A549 (cell line): ENCODE results near the gene MAMSTR.

Source experiments
- CBX8 ChIP-seq: fragments of 200-600 bp; sonication (generic); IDR thresholded peaks from 2 replicates; pipeline ENCODE4 v1.6.1; 2016
- CTCF ChIP-seq: fragments of >200 bp; sonication (Bioruptor Twin); formaldehyde crosslinking; IDR thresholded peaks from 3 replicates; pipeline ENCODE4 v1.5.1; 2016
- EHMT2 ChIP-seq: fragments of 200-600 bp; sonication (generic); IDR thresholded peaks from 2 replicates; pipeline ENCODE4 v1.6.1; 2016; ENCODE audit warnings: antibody characterized with exemption, low read depth, mild to moderate bottlenecking, moderate library complexity
- POLR2A ChIP-seq: IDR thresholded peaks from 2 replicates; pipeline ENCODE4 v1.6.1; 2012; ENCODE audit warnings: mild to moderate bottlenecking, low read length
- SMC3 ChIP-seq: fragments of >200 bp; sonication (Bioruptor Twin); formaldehyde crosslinking; IDR thresholded peaks from 3 replicates; pipeline ENCODE4 v1.6.1; 2018; ENCODE audit warnings: inconsistent platforms
- USF2 ChIP-seq: fragments of 450-650 bp; IDR thresholded peaks from 2 replicates; pipeline ENCODE4 v1.6.1; 2014; ENCODE audit warnings: antibody characterized with exemption

- TF ChIP-seq CTCF (no peak), POLR2A (no peak), USF2 (no peak), CBX8 (no peak), SMC3 (no peak), EHMT2 (no peak)
These were observed 48.0 kb downstream of the MAMSTR start for GRCh38 chr19:48671446-48671995.
